Stimulated activated CD4-positive, alpha-beta T cell treated with anti-CD3 and anti-CD28 coated beads, Interleukin-1b, Interleukin-23, amount 100 ng/mL, for 24 hours (primary cell): ENCODE measurements around the gene ATP8B4.

Source experiments
- DNase-seq, 4 experiments: peaks; one replicate each; pipeline ENCODE4 v3.0.0-alpha.2; 2020; ENCODE audit warnings: low read depth in 4 of 4, low spot score in 1 of 4

The ATP8B4 gene

GRCh38 chr15:49824775-49825099, 294.3 kb downstream of the ATP8B4 start:
- no peak for DNase-seq

- DNase-seq = no peak
Measured at GRCh38 chr15:49823987-49824774, 294.9 kb downstream of the ATP8B4 start.

- no peak for DNase-seq
Measured at GRCh38 chr15:49817100-49817499, 301.9 kb downstream of the ATP8B4 start.

- no peak for DNase-seq
Measured at GRCh38 chr15:49815950-49816349, 303.1 kb downstream of the ATP8B4 start.

- DNase-seq = no peak
Measured at GRCh38 chr15:49815526-49815925, 303.5 kb downstream of the ATP8B4 start.

- no peak for DNase-seq
Measured at GRCh38 chr15:49814709-49815108, 304.3 kb downstream of the ATP8B4 start.

- DNase-seq = no peak
Measured at GRCh38 chr15:49813625-49814024, 305.4 kb downstream of the ATP8B4 start.

GRCh38 chr15:49810720-49811119, 308.3 kb downstream of the ATP8B4 start:
- DNase-seq = no peak

GRCh38 chr15:49809894-49810609, 309.0 kb downstream of the ATP8B4 start:
- DNase-seq = no peak

- no peak for DNase-seq
Measured at GRCh38 chr15:49808341-49808740, 310.7 kb downstream of the ATP8B4 start.
